ENCODE results near the gene ELF2.
"Not testable (repeated sequence)": the region's sequence is repeated elsewhere in the genome, so short reads cannot be mapped to it uniquely, and the experiment has no call there.

Gene ELF2

DNA sequence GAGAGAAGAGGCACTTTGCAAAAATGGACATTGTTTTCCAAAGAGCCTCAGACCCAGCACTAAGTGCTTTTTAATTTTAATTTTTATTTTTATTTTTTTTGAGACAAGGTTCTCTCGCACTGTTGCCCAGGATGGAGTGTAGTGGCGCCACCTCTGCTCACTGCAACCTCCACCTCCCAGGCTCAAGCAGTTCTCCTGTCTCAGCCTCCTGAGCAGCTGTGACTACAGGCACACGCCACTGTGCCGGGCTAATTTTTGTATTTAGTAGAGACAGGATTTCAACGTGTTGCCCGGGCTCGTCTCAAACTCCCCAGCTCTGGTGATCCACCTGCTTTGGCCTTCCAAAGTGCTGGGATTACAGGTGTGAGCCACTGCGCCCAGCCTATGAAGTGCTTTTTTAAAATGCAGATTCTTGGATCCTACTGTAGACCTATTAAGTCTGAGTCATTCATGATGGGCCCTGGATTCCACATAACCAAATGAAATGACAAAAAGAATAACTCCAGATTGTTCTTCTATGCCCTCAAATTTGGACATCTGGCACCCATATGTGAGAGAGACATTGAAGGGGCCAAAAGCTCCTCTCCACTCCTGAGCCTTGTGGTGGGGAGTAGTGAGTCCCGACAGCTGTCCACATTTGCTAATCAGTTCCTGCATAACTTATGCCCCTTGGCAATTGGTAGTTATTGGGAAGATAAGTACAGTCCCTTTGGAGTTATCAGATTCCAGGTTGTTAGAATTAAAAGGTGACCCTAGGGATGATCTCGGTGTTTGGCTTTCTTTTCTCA, 157.9 kb downstream of the ELF2 start:
- DNase-seq (ENCODE audit: low read depth): no peak

GRCh38 chr4:139018501-139018900, 158.5 kb downstream of the ELF2 start:
- no peak for DNase-seq (ENCODE audit: low read depth)

DNA sequence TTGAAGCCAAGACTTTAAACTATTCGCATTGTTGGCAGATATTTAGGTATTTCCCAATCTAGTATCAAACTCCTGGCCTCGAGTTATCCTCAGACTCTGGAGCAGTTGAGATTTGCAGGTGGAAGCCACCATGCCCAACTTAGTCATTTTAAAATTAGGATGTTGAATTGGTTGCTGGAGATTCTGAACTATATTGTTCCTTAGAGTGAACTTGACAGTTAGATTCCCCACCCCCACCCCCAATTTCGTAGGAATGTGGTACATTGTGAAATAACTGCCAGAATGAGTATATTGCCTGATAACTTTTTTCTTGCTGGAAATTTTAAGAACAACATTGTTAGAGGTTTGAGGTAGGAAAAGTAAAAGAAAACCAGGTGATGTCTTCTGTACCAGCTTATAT, 159.2 kb downstream of the ELF2 start:
- DNase-seq (ENCODE audit: low read depth): no peak

DNA sequence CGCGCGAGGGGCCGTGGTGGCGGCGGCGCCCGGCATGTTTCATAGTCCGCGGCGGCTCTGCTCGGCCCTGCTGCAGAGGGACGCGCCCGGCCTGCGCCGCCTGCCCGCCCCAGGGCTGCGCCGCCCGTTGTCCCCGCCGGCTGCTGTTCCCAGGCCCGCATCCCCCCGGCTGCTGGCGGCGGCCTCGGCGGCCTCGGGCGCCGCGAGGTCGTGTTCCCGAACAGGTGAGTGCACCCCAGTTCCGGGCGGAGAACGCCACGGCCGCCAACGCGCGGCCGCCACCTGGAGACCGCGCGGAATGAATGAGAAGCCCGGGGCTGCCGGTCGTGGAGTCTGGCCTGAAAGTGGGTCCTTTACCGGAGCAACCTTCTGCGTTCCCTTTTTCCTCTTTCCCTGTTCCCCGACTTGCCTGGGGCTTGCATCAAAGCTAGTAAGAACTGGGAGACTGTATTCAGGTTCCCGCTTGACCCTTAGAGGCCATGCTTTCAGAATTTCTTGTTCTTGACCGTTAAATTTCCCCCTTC, 161.0 kb downstream of the ELF2 start:
- DNase-seq (ENCODE audit: low read depth): peak; percentile 23

GRCh38 chr4:139015269-139015947, 161.6 kb downstream of the ELF2 start, which contains the start of gene NOCT:
TSS of gene NOCT (plus strand) at chr4:139015781. CDS start at chr4:139015982, 201 bp downstream.
- DNase-seq (ENCODE audit: low read depth): peak; percentile 84

DNA sequence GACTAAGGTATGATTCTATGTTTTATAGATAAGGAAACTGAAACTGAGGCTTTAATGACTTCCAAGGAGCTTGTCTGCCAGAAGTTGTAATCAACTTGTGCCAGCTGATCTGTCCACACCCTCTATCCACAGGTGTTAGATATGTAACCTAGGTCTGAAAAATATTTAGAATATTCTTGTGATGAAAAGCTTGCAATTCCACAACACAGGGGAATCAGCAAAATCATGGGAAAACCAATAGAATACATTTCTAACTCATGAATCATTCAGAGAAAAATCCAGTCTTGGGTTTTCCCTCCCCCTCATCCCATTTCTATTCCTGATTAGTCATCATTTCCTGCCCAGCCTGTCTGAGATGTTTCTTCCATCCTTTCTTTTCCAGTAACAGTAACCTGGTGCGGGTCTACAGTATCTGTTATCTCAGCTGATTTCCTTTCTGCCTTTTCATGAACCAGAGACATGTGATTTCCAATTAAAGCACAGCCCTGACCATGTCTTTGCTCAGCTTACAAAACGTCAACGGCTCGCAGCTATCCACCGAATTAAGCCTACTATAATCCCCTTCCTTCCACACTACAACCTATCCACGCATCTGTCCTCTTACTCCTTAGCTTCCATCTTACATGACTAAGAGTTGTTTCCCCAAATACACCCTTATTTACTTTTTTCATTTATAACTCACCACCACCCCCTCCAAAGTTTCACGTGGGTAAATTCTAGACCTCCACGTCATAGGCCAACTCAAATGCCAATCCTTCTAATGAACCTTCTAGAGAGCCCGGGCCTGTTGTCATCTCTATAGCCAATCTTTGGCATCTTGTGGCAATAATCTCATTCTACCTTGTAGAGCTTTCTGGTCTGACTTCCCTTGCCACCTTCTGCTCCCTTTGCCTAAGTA, 162.4 kb downstream of the ELF2 start:
- DNase-seq (ENCODE audit: low read depth): no peak

DNA sequence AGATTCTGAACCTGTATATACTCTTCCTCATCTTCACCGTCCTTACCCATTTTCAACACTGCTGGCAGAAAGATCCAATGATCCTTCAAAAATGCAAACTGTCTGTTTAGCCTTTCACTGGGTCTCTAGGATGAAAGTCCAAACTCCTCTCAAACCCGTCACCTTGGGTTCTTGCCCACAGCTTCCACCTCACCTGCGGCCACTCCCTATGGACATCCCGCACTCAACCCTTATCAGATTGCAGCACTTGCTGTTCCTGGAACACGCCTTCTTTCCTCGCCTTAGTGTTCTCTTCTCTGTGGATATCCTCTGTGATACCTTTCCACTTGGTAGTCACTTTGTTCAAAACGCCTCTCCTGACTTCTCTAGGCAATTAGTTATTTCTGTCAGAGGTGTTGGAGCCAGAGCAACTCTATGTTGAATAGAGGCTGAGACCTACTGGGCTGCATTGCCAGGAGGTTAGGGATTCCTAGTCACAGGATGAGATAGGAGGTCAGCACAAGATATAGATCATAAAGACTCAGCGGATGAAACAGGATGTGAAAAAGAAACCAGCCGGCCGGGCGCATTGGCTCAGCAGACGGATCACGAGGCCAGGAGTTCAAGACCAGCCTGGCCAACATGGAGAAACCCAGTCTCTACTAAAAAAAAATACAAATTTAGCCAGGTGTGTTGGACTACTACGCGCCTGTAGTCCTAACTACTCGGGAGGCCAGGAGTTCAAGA, 165.6 kb downstream of the ELF2 start:
- DNase-seq (ENCODE audit: low read depth): no peak

GRCh38 chr4:139009702-139010101, 167.3 kb downstream of the ELF2 start:
- DNase-seq (ENCODE audit: low read depth): no peak

DNA sequence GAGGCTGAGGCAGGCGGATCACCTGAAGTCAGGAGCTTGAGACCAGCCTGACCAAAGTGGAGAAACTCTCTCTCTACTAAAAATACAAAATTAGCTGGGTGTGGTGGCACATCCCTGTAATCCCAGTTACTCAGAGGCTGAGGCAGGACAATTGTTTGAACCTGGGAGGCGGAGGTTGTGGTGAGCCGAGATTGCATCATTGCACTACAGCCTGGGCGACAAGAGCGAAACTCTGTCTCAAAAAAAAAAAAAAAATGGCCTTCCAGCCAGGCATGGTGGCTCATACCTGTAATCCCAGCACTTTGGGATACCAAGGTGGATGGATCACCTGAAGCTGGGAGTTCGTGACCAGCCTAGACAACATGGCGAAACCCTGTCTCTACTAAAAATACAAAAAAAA, 168.7 kb downstream of the ELF2 start:
- DNase-seq (ENCODE audit: low read depth): not testable (repeated sequence)

DNA sequence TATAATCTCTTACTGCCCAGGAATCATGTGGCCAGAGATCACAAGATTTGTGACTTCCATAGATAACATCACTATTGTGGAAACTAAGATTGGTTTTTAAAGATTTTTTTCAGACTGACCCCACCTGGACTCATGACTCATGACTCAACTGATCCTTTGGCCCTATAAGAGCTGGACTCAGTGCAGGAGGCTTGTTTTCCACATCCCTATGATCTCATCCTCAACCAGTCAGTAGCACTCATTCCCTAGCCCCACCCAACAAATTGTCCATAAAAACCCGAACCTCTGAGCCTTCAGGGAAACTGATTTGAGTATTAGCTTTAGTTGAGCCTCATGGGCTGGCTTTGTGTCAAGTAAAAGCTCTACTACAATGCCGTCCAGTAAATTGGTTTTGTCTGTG, 169.4 kb downstream of the ELF2 start:
- no peak for DNase-seq (ENCODE audit: low read depth)
